GM12878 (cell line): ENCODE measurements around the gene NOL12. TPM values are rescaled to one million over a fixed set of nuclear protein-coding genes. Genes with fewer than 3 reads are reported as not detected.
A peak's percentile ranks its signal among the peaks of the same experiment; 100 is the strongest.

Source experiments
- BCL11A ChIP-seq: IDR thresholded peaks from 2 replicates; pipeline ENCODE4 v1.6.1; 2011; ENCODE audit warnings: low read depth, low read length
- BCLAF1 ChIP-seq: fragments of 450-650 bp; IDR thresholded peaks from 2 replicates; pipeline ENCODE4 v1.6.1; 2017; ENCODE audit warnings: antibody characterized with exemption, mild to moderate bottlenecking, moderate library complexity
- EP300 ChIP-seq, 2 experiments: fragments of 150-350 bp in 1 of 2; IDR thresholded peaks; 2 replicates each; pipeline ENCODE4 v1.6.1; 2011 to 2012; ENCODE audit warnings: low read depth in 2 of 2, low read length in 2 of 2, borderline replicate concordance in 1 of 2, improper control_type of control experiment in 1 of 2, inconsistent platforms in 1 of 2; ENCODE audit not compliant: control insufficient read depth in 1 of 2
- EZH2 ChIP-seq: IDR thresholded peaks from 2 replicates; pipeline ENCODE4 v1.6.1; 2012; ENCODE audit warnings: low read depth, mild to moderate bottlenecking, control low read depth, inconsistent platforms, low read length, borderline replicate concordance; ENCODE audit not compliant: control insufficient read depth
- IRF4 ChIP-seq: IDR thresholded peaks from 2 replicates; pipeline ENCODE4 v1.6.1; 2011; ENCODE audit warnings: low read depth, low read length
- NR2C1 ChIP-seq: fragments of 450-650 bp; IDR thresholded peaks from 2 replicates; pipeline ENCODE4 v1.6.1; 2017; ENCODE audit warnings: antibody characterized with exemption, mild to moderate bottlenecking, moderate library complexity
- PAX8 ChIP-seq: fragments of 450-650 bp; IDR thresholded peaks from 2 replicates; pipeline ENCODE4 v1.6.1; 2017; ENCODE audit warnings: mild to moderate bottlenecking, moderate library complexity
- PBX3 ChIP-seq: IDR thresholded peaks from 2 replicates; pipeline ENCODE4 v1.6.1; 2011; ENCODE audit warnings: mild to moderate bottlenecking, low read depth, low read length, moderate library complexity; ENCODE audit not compliant: insufficient replicate concordance
- POLR2AphosphoS2 ChIP-seq: IDR thresholded peaks from 2 replicates; pipeline ENCODE4 v1.6.1; 2011; ENCODE audit warnings: low read depth, mild to moderate bottlenecking, low read length, improper control_type of control experiment, moderate library complexity
- POU2F2 ChIP-seq: IDR thresholded peaks from 3 replicates; pipeline ENCODE4 v1.6.1; 2011; ENCODE audit warnings: low read depth, mild to moderate bottlenecking, low read length, borderline replicate concordance
- PRDM15 ChIP-seq: fragments of 450-650 bp; formaldehyde crosslinking; IDR thresholded peaks from 2 replicates; pipeline ENCODE4 v1.4.0; 2020; ENCODE audit warnings: mild to moderate bottlenecking, moderate library complexity
- SREBF1 ChIP-seq: IDR thresholded peaks from 2 replicates; pipeline ENCODE4 v1.6.1; 2012; ENCODE audit warnings: mild to moderate bottlenecking, low read length
- SUZ12 ChIP-seq: fragments of 200-600 bp; sonication (generic); IDR thresholded peaks from one replicate; pipeline ENCODE4 v1.6.1; 2018; ENCODE audit warnings: antibody characterized with exemption, mild to moderate bottlenecking; ENCODE audit not compliant: unreplicated experiment
- TCF3 ChIP-seq: IDR thresholded peaks from 2 replicates; pipeline ENCODE4 v1.6.1; 2012; ENCODE audit warnings: low read depth, mild to moderate bottlenecking, low read length, borderline replicate concordance; ENCODE audit not compliant: insufficient read depth
- TCF7 ChIP-seq: IDR thresholded peaks from 2 replicates; pipeline ENCODE4 v1.6.1; 2014; ENCODE audit warnings: antibody characterized with exemption, borderline replicate concordance
- ZBTB4 ChIP-seq: fragments of 450-650 bp; formaldehyde crosslinking; IDR thresholded peaks from 2 replicates; pipeline ENCODE4 v1.4.0; 2022; ENCODE audit warnings: mild to moderate bottlenecking, moderate library complexity
- ZNF622 ChIP-seq: fragments of 450-650 bp; IDR thresholded peaks from 2 replicates; pipeline ENCODE4 v1.6.1; 2017; ENCODE audit warnings: mild to moderate bottlenecking, inconsistent platforms
- polyA plus RNA-seq, 11 experiments: library from polyadenylated mRNA; depleted of rRNA in 4 of 11; unstranded in 6 of 11; stranded (reverse) in 5 of 11; fragments of >200 nt; fragmentation: Nextera tagmentation in 4 of 11; fragmentation: Illumina TruSeq in 1 of 11; extraction: Ambion mirVana in 4 of 11; extraction: Trizol in 1 of 11; gene quantifications; 1 replicate in 1 of 11; 2 replicates in 10 of 11; pipeline versions ENCODE4 v1.2.1 to v1.2.3, GENCODE V29; 2011 to 2016; ENCODE audit warnings: inconsistent platforms in 2 of 11, missing spikeins in 2 of 11, low read depth in 1 of 11
- total RNA-seq, 4 experiments: library from RNA; depleted of rRNA in 3 of 4; stranded (reverse); fragments of >200 nt in 3 of 4; fragmentation: Illumina TruSeq in 1 of 4; extraction: Trizol in 1 of 4; gene quantifications; 2 replicates each; pipeline versions ENCODE4 v1.2.1 to v1.2.3, GENCODE V29; 2013 to 2021

Gene NOL12
- total and polyA plus RNA-seq, 10 of the 15 experiments (the other 5 are each of a cell fraction or from before 2014, with no cell fraction given) = 3.3 to 69.4 (median 41.1) TPM

GRCh38 chr22:37686002-37686982 is at the start of gene NOL12 (continued):
- TF ChIP-seq PRDM15 (CRISPR knock-in tag) = no peak
- no peak for TF ChIP-seq PAX8
- TF ChIP-seq SUZ12 = no peak
- TF ChIP-seq IRF4 = peak; percentile 55; the same call in 1 of the 2 replicates
- no peak for TF ChIP-seq BCLAF1
- no peak for TF ChIP-seq EP300 (IDR thresholded peaks at IDR 0.05; ENCODE audit: borderline replicate concordance in 1 of 2, control insufficient read depth in 1 of 2, low read depth in 2 of 2, low read length in 2 of 2)
- peak; percentile 49; the same call in 1 of the 3 replicates for TF ChIP-seq POU2F2
- no peak for TF ChIP-seq TCF7
- no peak for TF ChIP-seq EZH2
- TF ChIP-seq POLR2AphosphoS2 = no peak; the same call in 1 of the 2 replicates
- TF ChIP-seq NR2C1 = no peak; the same call in 1 of the 2 replicates
- no peak for TF ChIP-seq ZNF622
- no peak for TF ChIP-seq ZBTB4 (CRISPR knock-in tag)
- no peak for TF ChIP-seq PBX3
- no peak for TF ChIP-seq BCL11A
- TF ChIP-seq SREBF1 = no peak; the same call in 1 of the 2 replicates
- TF ChIP-seq TCF3 = no peak
